ENCODE measurements around the gene UBL4A.

Gene UBL4A

GRCh38 chrX:154459832-154460231, 26.6 kb downstream of the UBL4A start:
- Histone ChIP-seq H3K4me2 (ENCODE audit: insufficient read depth, low read length) (peak overlapping the region; percentile 72), H3K79me2 (ENCODE audit: insufficient read depth, low read length) (peaks cover 14% of the 10 kb centered on the region), H3K4me1 (ENCODE audit: insufficient read depth, low read length) (peaks cover 25% of the 10 kb centered on the region), H3K9ac (ENCODE audit: low read depth, low read length) (peak overlapping the region; percentile 47; the same call in 1 of the 2 replicates), H2AFZ (ENCODE audit: low read depth, low read length) (no peak overlapping the region), H3K36me3 (ENCODE audit: insufficient read depth, low read length) (peaks cover 25% of the 10 kb centered on the region), H3K4me3 (ENCODE audit: low read depth in 1 of 2, low read length in 2 of 2) (peak overlapping the region in 1 of 2 experiments; percentile 78; a peak in 2 of 4 replicates), H3K27ac (ENCODE audit: low read length) (no peak overlapping the region), H4K20me1 (ENCODE audit: insufficient read depth, low read length) (peaks cover 10% of the 10 kb centered on the region; the same call in 1 of the 2 replicates), H3K9me3 (ENCODE audit: insufficient read depth, low read length, severe bottlenecking) (no peaks in the 10 kb centered on the region), H3K27me3 (ENCODE audit: insufficient read depth, low read length, poor library complexity) (no peaks in the 10 kb centered on the region)
- ATAC-seq (ENCODE audit: insufficient read depth, low read depth) (no peak), DNase-seq (no peak)
- TF ChIP-seq CTCF (IDR thresholded peaks at IDR 0.05; ENCODE audit: borderline replicate concordance, extremely low read depth, low read length, poor library complexity, severe bottlenecking) (no peak), EZH2 (IDR thresholded peaks at IDR 0.05; ENCODE audit: borderline replicate concordance, low read depth, low read length, severe bottlenecking) (no peak)

- H3K79me2 ChIP-seq (ENCODE audit: insufficient read depth, low read length) = peaks cover 14% of the 10 kb centered on the region
- H3K9me3 ChIP-seq (ENCODE audit: insufficient read depth, low read length, severe bottlenecking) = no peaks in the 10 kb centered on the region
- peak; percentile 59 for DNase-seq
- peaks cover 20% of the 10 kb centered on the region for H3K36me3 ChIP-seq (ENCODE audit: insufficient read depth, low read length)
- H3K4me2 ChIP-seq (ENCODE audit: insufficient read depth, low read length) = peak overlapping the region; percentile 72
- no peak for TF ChIP-seq EZH2 (IDR thresholded peaks at IDR 0.05; ENCODE audit: borderline replicate concordance, low read depth, low read length, severe bottlenecking)
- no peak for TF ChIP-seq CTCF (IDR thresholded peaks at IDR 0.05; ENCODE audit: borderline replicate concordance, extremely low read depth, low read length, poor library complexity, severe bottlenecking)
- peak overlapping the region; percentile 67 for H3K9ac ChIP-seq (ENCODE audit: low read depth, low read length)
- 0 out of 2 replicates have a peak overlapping the region, but pooled peaks have one; percentile 22 for H2AFZ ChIP-seq (ENCODE audit: low read depth, low read length)
- H3K4me3 ChIP-seq (ENCODE audit: low read depth in 1 of 2, low read length in 2 of 2) = peak overlapping the region; percentile 47 to 78; a peak in 3 of 4 replicates
- peak; percentile 81 for ATAC-seq (ENCODE audit: insufficient read depth, low read depth)
- peaks cover 10% of the 10 kb centered on the region; the same call in 1 of the 2 replicates for H4K20me1 ChIP-seq (ENCODE audit: insufficient read depth, low read length)
- no peaks in the 10 kb centered on the region for H3K27me3 ChIP-seq (ENCODE audit: insufficient read depth, low read length, poor library complexity)
- no peak overlapping the region; the same call in 1 of the 2 replicates for H3K27ac ChIP-seq (ENCODE audit: low read length)
- peaks cover 25% of the 10 kb centered on the region for H3K4me1 ChIP-seq (ENCODE audit: insufficient read depth, low read length)
These were observed 27.2 kb downstream of the UBL4A start for GRCh38 chrX:154458954-154459778.

- H3K4me1 ChIP-seq (ENCODE audit: insufficient read depth, low read length) = peaks cover 25% of the 10 kb centered on the region
- ATAC-seq (ENCODE audit: insufficient read depth, low read depth) (peak; percentile 73), DNase-seq (peak; percentile 62)
- peaks cover 14% of the 10 kb centered on the region for H3K79me2 ChIP-seq (ENCODE audit: insufficient read depth, low read length)
- H4K20me1 ChIP-seq (ENCODE audit: insufficient read depth, low read length) = peaks cover 10% of the 10 kb centered on the region; the same call in 1 of the 2 replicates
- no peaks in the 10 kb centered on the region for H3K27me3 ChIP-seq (ENCODE audit: insufficient read depth, low read length, poor library complexity)
- peaks cover 20% of the 10 kb centered on the region for H3K36me3 ChIP-seq (ENCODE audit: insufficient read depth, low read length)
- TF ChIP-seq CTCF (IDR thresholded peaks at IDR 0.05; ENCODE audit: borderline replicate concordance, extremely low read depth, low read length, poor library complexity, severe bottlenecking) (no peak), EZH2 (IDR thresholded peaks at IDR 0.05; ENCODE audit: borderline replicate concordance, low read depth, low read length, severe bottlenecking) (no peak)
- peak within 1 kb of the TSS; percentile 47 to 78; a peak in 3 of 4 replicates for H3K4me3 ChIP-seq (ENCODE audit: low read depth in 1 of 2, low read length in 2 of 2)
- no peaks in the 10 kb centered on the region for H3K9me3 ChIP-seq (ENCODE audit: insufficient read depth, low read length, severe bottlenecking)
- H3K9ac ChIP-seq (ENCODE audit: low read depth, low read length) = peak within 1 kb of the TSS; percentile 67
- peak within 1 kb of the TSS; percentile 72 for H3K4me2 ChIP-seq (ENCODE audit: insufficient read depth, low read length)
- H2AFZ ChIP-seq (ENCODE audit: low read depth, low read length) = peak within 1 kb of the TSS; percentile 76
- H3K27ac ChIP-seq (ENCODE audit: low read length) = peak within 1 kb of the TSS; percentile 62
These were observed 28.1 kb downstream of the UBL4A start, which contains the start of gene PLXNA3 for GRCh38 chrX:154458116-154458953. TSS of gene PLXNA3 (plus strand) at chrX:154458281. CDS start at chrX:154460184, 1,903 bp downstream.
